Dedifferentiated amniotic fluid mesenchymal stem cell (primary cell): ENCODE data around the gene SCAMP4.

ENCODE experiments used
- DNase-seq: peaks from one replicate; pipeline ENCODE4 v3.0.0-alpha.2; 2016; ENCODE audit errors: extremely low spot score

The SCAMP4 gene

DNA sequence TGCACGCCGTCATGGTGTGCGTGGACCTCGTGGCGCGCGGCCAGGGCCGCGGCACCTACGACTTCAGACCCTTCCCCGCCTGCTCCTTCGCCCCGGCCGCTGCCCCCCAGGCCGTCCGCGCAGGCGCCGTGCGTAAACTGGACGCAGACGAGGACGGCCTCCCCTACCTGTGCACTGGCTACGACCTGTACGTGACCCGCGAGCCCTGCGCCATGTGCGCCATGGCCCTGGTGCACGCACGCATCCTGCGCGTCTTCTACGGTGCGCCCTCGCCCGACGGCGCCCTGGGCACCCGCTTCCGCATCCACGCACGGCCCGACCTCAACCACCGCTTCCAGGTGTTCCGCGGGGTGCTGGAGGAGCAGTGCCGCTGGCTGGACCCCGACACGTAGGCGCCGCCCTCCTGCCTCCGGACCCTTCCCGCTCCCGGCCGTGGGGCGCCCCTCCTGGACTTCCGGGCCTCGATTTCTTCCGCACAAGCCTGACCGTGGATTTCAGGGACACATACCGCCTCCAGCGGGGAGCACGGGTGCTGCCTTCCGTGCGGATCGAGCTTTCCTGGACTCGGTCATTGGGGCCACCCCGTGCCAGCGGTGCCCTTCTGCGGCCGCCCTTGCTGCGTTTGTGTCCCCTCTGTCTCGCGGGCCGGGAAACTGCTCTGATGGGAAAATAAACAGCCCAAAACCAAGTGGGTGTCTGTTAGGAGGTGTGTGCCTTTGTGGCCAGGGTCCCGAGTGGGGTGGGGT is 7.7 kb downstream of the SCAMP4 start:
- DNase-seq = no peak

DNA sequence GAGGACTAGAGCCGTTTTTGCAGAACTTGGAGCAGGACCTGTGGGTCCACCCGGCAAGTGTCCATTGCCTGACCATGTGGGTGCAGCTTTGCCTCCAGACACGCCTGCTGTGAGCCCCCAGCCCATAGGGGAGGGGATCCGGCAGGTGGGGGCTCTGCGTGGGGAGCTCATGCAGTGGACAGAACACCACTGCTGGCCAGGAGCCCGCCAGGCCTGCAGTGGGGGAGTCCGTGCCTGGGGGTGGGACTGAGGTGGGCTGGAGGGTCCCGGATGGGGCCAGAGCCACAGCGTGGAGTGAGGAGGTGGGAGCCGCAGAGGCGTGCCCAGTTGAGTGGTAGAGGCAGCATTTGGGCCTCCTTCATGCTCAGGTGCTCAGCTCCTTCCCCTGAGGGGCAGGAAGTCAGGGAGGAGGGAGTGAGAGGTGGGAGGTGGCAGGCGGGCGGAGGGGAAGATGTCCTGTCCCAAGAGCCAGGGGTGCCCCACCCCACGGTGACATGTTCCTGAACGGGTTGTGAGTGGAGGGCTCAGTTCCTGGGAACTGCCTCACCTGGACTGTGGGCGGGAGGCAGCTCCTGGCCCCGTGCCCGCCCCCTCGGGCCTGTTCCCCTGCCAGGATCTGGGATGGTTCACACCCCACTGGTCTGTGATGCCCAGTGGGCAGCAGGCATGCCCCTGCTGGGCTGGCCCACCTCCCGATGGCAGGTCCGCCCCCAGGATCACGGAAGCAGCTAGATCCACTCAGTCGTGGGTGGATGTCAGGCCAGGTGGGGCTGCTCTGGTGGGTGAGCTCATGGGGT is 8.8 kb downstream of the SCAMP4 start:
- no peak for DNase-seq

DNA sequence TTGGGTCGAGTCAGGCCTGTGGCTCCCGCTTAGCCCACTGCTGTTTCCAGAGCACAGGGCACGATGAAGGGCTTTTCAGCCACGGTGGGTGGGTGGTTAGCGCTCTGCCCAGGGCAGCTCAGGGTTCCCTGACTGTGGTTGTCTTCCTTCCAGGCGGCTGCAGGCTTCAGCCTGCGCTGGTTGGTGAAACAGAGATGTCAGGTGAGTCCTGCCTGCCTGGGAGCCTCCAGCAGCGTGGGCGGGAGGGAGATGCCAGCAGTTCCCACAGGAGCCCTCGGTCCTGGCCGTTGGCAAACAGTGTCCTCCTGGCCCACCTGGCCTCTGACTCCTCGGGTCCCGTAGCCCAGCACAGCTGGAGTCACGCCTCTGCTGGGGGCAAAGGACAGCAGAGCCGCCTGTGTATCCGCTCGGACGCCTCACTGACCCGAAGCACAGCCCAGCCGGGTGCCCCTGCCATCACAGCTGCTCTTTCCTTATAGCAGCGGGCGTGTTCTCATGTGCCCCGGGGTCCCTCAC is 9.7 kb downstream of the SCAMP4 start:
- DNase-seq = no peak

- no peak for DNase-seq
Observed at GRCh38 chr19:1917146-1917545, 11.9 kb downstream of the SCAMP4 start.

DNA sequence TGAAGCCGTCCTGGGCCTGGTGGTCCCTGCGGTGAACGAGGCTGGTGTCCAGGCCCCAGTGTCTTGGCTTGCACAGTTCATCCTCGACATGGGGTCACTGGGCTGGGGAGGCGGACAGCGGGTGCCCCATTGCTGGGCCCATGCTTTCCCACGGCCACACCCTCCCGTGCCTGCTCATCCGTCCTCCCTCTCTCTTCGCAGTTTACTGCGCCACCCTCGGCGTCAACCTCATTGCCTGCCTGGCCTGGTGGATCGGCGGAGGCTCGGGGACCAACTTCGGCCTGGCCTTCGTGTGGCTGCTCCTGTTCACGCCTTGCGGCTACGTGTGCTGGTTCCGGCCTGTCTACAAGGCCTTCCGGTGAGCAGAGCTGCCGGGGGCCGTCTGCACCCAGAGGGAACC is 12.7 kb downstream of the SCAMP4 start:
- no peak for DNase-seq

GRCh38 chr19:1918975-1919374 is 13.8 kb downstream of the SCAMP4 start:
- DNase-seq = no peak

- DNase-seq = no peak
Observed at GRCh38 chr19:1920644-1921043, 15.4 kb downstream of the SCAMP4 start.

DNA sequence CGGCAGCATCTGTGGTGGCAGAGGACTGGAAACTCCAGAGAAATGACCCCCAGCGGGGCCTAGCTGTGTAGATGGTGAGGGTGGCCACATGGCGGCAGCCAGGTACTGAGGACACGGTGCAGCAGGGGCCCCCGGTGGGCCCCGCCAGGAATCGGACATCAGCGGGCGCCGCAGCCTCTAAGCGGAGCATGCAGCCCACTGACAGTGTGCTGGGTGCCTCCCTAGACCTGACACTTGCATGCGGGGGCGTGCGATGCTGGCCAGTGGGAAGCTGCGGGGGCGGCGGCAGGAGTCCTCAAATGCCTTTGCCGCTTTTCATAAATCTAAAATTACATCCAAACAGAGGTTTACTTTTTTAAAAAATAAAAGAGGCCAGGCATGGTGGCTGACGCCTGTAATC is 16.1 kb downstream of the SCAMP4 start:
- no peak for DNase-seq

- DNase-seq = no peak
Observed at GRCh38 chr19:1921825-1922224, 16.6 kb downstream of the SCAMP4 start.

DNA sequence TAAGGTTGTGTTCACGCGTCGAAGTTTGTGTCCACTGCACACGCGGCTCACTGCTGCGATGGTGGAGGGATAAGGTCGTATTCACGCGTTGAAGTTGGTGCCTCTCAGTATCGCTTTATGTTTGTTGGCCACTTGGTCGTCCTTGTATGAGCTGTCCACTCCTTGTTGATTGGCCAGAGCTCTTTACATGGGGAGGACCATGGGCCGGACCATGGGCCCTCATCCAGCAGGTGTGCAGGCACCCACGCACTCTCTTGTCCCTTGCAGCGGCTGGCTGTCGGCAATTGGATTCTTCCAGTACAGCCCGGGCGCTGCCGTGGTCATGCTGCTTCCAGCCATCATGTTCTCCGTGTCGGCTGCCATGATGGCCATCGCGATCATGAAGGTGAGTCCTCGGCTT is 17.6 kb downstream of the SCAMP4 start:
- DNase-seq = no peak

DNA sequence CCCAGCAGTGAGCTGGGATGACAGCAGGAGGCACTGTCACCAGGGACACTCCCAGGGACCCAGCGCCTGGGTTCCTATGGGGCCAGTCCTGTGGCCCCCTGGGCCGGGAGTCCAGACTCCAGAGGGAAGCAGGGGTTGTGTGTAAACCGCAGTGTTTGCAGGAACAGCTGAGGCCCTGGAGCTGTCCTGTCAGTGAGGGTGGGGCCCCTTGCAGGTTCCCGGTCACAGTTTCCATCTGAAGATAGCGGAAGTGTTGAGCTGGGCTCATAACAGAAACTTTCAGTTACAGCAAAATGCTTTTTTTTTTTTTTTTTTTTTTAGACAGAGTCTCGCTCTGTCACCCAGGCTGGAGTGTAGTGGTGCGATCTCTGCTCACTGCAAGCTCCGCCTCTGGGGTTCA is 18.1 kb downstream of the SCAMP4 start:
- no peak for DNase-seq

DNA sequence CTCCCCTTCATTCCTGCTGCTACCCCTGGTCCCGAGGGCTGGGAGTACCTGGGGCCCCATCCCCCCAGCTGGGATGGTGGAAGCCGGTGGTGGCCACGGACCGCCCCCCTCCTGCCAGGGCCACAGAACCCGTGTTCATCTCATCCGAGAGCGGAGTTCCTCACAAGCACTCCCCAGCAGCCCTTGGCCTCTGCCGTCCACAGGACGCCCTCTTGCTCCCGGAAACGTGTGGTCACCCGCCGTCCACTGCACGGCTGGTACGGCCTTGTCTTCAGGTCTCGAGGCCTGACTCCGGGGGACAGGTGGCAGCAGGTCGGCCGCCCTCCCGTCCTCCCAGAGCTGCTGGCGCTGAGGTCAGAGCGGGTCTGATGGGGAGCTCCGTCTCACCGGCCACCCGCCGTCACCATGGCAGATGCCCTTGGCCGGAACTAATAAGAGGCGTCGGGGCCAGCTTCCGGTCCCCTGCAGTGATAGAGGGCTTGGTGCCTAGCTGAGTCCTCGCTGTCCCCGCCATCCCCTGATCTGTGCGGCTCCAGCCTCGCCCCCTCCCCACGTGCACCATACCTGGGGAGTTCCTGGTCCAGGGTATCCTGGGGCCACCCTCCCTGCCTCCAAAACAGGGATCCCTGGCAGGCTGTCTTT is 19.2 kb downstream of the SCAMP4 start:
- no peak for DNase-seq

DNA sequence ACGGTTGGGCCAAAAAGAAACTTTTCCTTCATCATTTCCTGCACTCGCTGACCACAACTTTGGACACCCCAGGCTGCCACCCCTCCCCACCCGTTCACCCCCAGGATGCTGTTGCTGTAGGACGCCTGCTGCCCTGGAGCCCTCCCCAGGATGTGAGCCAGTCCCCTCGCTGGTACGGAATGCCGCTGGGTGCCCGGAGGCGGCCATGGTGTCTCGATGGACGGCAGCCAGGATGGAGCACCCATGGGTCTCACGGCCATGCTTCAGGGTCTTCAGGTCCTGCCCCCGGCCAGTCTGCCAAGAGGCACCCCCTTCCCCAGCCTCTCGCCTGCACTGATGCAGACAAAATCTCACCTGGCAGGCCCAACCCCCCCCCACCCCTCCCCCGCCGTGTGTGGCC is 20.3 kb downstream of the SCAMP4 start:
- DNase-seq = no peak

- peak; percentile 52 for DNase-seq
Observed at GRCh38 chr19:1929021-1929742, 24.0 kb downstream of the SCAMP4 start.

DNA sequence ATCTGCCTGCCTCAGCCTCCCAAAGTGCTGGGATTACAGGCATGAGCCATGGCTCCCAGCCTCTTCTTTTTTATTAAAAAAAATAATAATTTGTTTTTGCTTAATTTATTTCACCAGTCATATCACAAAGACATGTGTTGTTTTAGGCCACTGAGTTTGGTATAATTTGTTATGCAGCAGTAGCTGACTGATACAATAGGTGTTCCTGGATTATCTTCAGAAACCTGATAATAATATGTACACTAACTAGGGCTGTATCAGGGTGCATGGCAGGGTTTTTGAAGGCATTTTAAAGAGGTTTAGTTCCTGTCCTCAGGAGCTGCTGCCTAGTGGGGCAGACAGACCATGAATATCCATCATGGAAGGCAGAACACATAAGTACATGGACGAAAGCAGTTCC is 26.2 kb downstream of the SCAMP4 start:
- no peak for DNase-seq

- no peak for DNase-seq
Observed at GRCh38 chr19:1932395-1932794, 27.2 kb downstream of the SCAMP4 start.

DNA sequence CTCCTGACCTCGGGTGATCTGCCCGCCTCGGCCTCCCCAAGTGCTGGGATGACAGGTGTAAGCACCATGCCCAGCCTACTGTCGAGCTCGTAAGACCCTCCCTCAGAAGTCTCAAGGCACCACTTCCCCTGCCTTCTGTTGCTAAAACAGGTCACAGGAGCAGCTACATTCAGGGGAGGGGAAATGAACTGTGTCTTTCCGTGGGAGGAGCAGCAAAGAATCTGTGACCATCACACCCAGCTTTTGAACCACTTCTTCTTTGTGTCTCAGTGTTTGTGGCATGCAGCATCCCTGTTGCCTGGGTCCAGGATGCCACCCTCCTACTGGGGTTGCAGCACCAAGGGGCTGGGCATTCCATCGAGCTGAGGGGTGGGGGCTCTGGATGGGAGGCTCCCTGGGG is 28.0 kb downstream of the SCAMP4 start:
- no peak for DNase-seq

- no peak for DNase-seq
Observed at GRCh38 chr19:1933942-1934341, 28.7 kb downstream of the SCAMP4 start.

- no peak for DNase-seq
Observed at GRCh38 chr19:1935484-1936208, 30.4 kb downstream of the SCAMP4 start.

DNA sequence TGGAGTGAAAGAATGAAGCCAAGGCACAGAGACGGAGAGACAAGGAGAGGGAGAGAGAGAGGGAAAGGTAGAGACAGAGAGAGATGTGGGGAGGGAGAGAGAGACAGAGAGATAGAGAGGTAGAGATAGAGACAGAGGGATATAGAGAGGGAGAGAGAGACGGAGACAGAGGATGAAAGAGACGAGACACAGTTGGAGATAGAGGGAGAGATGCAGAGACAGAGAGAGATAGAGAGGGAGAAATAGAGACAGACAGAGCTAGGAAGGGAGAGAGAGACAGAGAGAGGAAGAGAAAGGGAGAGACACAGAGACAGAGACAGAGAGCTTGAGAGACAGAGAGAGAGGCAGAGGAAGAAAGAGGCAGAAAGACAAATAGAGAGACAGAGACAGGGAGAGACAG is 31.2 kb downstream of the SCAMP4 start:
- no peak for DNase-seq

GRCh38 chr19:1936916-1937610 is 31.9 kb downstream of the SCAMP4 start:
- no peak for DNase-seq
